ENCODE results near the gene C11orf97. TPM values are rescaled to one million over a fixed set of nuclear protein-coding genes. Genes with fewer than 3 reads are reported as not detected.

The C11orf97 gene
- total and polyA plus RNA-seq, 2 of the 8 experiments (the other 6 are each of a cell fraction or from before 2014, with no cell fraction given): not detected

DNA sequence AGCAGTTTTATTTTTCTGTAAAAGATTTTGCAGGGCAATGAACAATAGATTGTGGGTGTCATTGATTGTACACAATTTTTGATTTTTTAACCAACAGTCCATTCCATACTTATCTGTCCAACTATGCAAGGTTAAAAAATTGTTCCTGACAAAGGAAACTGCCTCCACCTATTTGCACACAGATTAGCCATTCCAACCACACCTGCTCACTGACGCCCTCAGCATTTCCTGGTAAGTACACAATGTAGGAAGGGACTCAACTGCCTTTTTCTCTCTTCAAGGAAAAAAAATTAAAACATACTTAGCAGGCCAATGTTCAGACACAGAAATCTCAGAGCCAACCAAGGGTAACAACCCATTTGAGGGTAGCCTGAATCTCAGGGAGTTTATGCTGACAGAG lies 27.2 kb downstream of the C11orf97 start:
- Histone ChIP-seq H3K4ac (replicated peaks; ENCODE audit: insufficient read length, low read depth, low read length) (no peak overlapping the region), H2AFZ (ENCODE audit: low read length) (no peak overlapping the region), H3K9ac (replicated peaks in 1 of 4; ENCODE audit: extremely low read depth in 1 of 4, low read depth in 3 of 4, low read length in 3 of 4) (no peak overlapping the region), H3K14ac (ENCODE audit: insufficient read length) (no peak overlapping the region), H2BK5ac (ENCODE audit: low read depth, low read length) (no peak overlapping the region), H3K18ac (ENCODE audit: extremely low read depth, low read length) (no peak overlapping the region), H3K4me1 (replicated peaks in 1 of 4; ENCODE audit: control insufficient read depth in 3 of 4, insufficient read depth in 4 of 4, low read length in 3 of 4) (peaks cover 0 to 6% (median 1%) of the 10 kb centered on the region in 4 experiments; a peak in 3 of 7 replicates), H4K5ac (ENCODE audit: insufficient read length, low read depth, low read length) (no peak overlapping the region), H2BK12ac (ENCODE audit: low read depth, low read length) (no peak overlapping the region), H3K9me3 (ENCODE audit: insufficient read depth in 2 of 2, low read depth in 1 of 2, low read length in 1 of 2) (no peaks in the 10 kb centered on the region), H4K91ac (replicated peaks; ENCODE audit: insufficient read length, low read length) (no peak overlapping the region), H2BK120ac (replicated peaks; ENCODE audit: low read depth, low read length) (no peak overlapping the region), H2BK15ac (ENCODE audit: low read length) (no peak overlapping the region), H4K20me1 (replicated peaks in 1 of 2; ENCODE audit: control insufficient read depth in 1 of 2, insufficient read depth in 2 of 2, low read length in 2 of 2) (no peaks in the 10 kb centered on the region), H2AK5ac (ENCODE audit: low read depth, low read length) (no peak overlapping the region), H3K36me3 (ENCODE audit: control insufficient read depth in 2 of 4, insufficient read depth in 4 of 4, low read length in 3 of 4) (no peaks in the 10 kb centered on the region), H3K56ac (replicated peaks; ENCODE audit: insufficient read length, low read depth, low read length) (no peak overlapping the region), H3K23me2 (ENCODE audit: low read depth, low read length) (peaks cover 5% of the 10 kb centered on the region; the same call in 1 of the 2 replicates), H3K23ac (ENCODE audit: insufficient read length) (no peak overlapping the region), H3K27ac (ENCODE audit: low read depth, low read length) (no peak overlapping the region), H2BK20ac (ENCODE audit: low read length) (no peak overlapping the region), H4K8ac (ENCODE audit: extremely low read depth, insufficient read depth, low read length) (no peak overlapping the region), H3K79me1 (ENCODE audit: low read depth, low read length) (no peaks in the 10 kb centered on the region), H3K4me3 (ENCODE audit: extremely low read depth in 1 of 4, insufficient read depth in 2 of 4, low read depth in 3 of 4, low read length in 4 of 4) (no peak overlapping the region), H3K27me3 (replicated peaks in 1 of 4; ENCODE audit: control insufficient read depth in 3 of 4, extremely low read depth in 1 of 4, insufficient read depth in 3 of 4, low read length in 3 of 4) (peaks cover 0 to 2% (median 1%) of the 10 kb centered on the region in 4 experiments; a peak in 5 of 7 replicates), H3K4me2 (ENCODE audit: insufficient read depth in 1 of 2, low read depth in 2 of 2, low read length in 2 of 2) (no peak overlapping the region), H3K79me2 (ENCODE audit: control insufficient read depth in 1 of 2, insufficient read depth in 2 of 2, low read length in 2 of 2) (no peaks in the 10 kb centered on the region)
- ChIA-PET CTCF (ENCODE audit: partially characterized antibody) (interaction anchor here (1.0 kb wide), 1 partner anchor 16 kb away, joined by 4 read pairs; no protein-coding TSS in a partner anchor), POLR2A (ENCODE audit: partially characterized antibody) (interaction anchor here (0.6 kb wide), 1 partner anchor 77 kb away, joined by 3 read pairs; no protein-coding TSS in a partner anchor)
- no peak for DNase-seq (ENCODE audit: low read depth in 1 of 2, low spot score in 2 of 2)
- no peak for FAIRE-seq
- WGBS, 2 experiments (ENCODE audit: extremely low coverage in 1 of 2, insufficient coverage in 1 of 2, insufficient read length in 1 of 2, insufficient replicate concordance in 2 of 2, low coverage in 1 of 2, low lambda C conversion rate in 2 of 2, missing lambda C conversion rate in 1 of 2): 50% methylated on average over 1 of the region's 1 CpG; no CpG with 5 or more reads in 1 of the 2 experiments
- TF ChIP-seq JUN (IDR thresholded peaks at IDR 0.05; ENCODE audit: low read depth, low read length): no peak
- TF ChIP-seq NRF1 (IDR thresholded peaks at IDR 0.05; ENCODE audit: low read depth, low read length): no peak
- TF ChIP-seq RNF2 (IDR thresholded peaks at IDR 0.05; ENCODE audit: borderline replicate concordance, low read depth, low read length, missing control alignments, poor library complexity, severe bottlenecking): no peak
- TF ChIP-seq CBX5 (IDR thresholded peaks at IDR 0.05; ENCODE audit: low read depth, low read length): no peak
- no peak for TF ChIP-seq BRCA1 (IDR thresholded peaks at IDR 0.05; ENCODE audit: low read depth, low read length)
- TF ChIP-seq RAD21 (IDR thresholded peaks at IDR 0.05 in 1 of 2, conservative IDR thresholded peaks at IDR 0.05 in 1 of 2; ENCODE audit: low read depth in 2 of 2, low read length in 2 of 2): no peak
- no peak for TF ChIP-seq NANOG (IDR thresholded peaks at IDR 0.05; ENCODE audit: insufficient read depth, low read depth, low read length, poor library complexity, severe bottlenecking)
- TF ChIP-seq KDM1A (IDR thresholded peaks at IDR 0.05; ENCODE audit: borderline replicate concordance, low read length): no peak
- TF ChIP-seq, protein P1, sequence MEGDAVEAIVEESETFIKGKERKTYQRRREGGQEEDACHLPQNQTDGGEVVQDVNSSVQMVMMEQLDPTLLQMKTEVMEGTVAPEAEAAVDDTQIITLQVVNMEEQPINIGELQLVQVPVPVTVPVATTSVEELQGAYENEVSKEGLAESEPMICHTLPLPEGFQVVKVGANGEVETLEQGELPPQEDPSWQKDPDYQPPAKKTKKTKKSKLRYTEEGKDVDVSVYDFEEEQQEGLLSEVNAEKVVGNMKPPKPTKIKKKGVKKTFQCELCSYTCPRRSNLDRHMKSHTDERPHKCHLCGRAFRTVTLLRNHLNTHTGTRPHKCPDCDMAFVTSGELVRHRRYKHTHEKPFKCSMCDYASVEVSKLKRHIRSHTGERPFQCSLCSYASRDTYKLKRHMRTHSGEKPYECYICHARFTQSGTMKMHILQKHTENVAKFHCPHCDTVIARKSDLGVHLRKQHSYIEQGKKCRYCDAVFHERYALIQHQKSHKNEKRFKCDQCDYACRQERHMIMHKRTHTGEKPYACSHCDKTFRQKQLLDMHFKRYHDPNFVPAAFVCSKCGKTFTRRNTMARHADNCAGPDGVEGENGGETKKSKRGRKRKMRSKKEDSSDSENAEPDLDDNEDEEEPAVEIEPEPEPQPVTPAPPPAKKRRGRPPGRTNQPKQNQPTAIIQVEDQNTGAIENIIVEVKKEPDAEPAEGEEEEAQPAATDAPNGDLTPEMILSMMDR (IDR thresholded peaks at IDR 0.05; ENCODE audit: control extremely low read depth in 1 of 3, insufficient read depth in 1 of 3, low read depth in 1 of 3, low read length in 3 of 3): no peak
- TF ChIP-seq TCF12 (IDR thresholded peaks at IDR 0.05; ENCODE audit: low read depth, low read length): no peak
- TF ChIP-seq SIRT6 (IDR thresholded peaks at IDR 0.05; ENCODE audit: low read length): no peak

Data from H1 (cell line).